BLaER1 (cell line): ENCODE data around the gene CCNY.

Experiments used
- H3K27ac ChIP-seq: shearing (Covaris generic); formaldehyde crosslinking; 2 replicates; pipeline ENCODE4 v1.8.1; 2022
- H3K27me3 ChIP-seq: shearing (Covaris generic); formaldehyde crosslinking; 2 replicates; pipeline ENCODE4 v1.8.1; 2022
- H3K36me3 ChIP-seq: shearing (Covaris generic); formaldehyde crosslinking; 2 replicates; pipeline ENCODE4 v1.8.1; 2022
- H3K4me1 ChIP-seq: shearing (Covaris generic); formaldehyde crosslinking; 2 replicates; pipeline ENCODE4 v1.8.1; 2022
- H3K4me2 ChIP-seq: shearing (Covaris generic); formaldehyde crosslinking; 2 replicates; pipeline ENCODE4 v1.8.1; 2022
- H3K4me3 ChIP-seq: shearing (Covaris generic); formaldehyde crosslinking; 2 replicates; pipeline ENCODE4 v1.8.1; 2022
- H3K9ac ChIP-seq: shearing (Covaris generic); formaldehyde crosslinking; 2 replicates; pipeline ENCODE4 v1.8.1; 2022
- H3K9me3 ChIP-seq: shearing (Covaris generic); formaldehyde crosslinking; 2 replicates; pipeline ENCODE4 v1.8.1; 2022
- H4K20me1 ChIP-seq: shearing (Covaris generic); formaldehyde crosslinking; 2 replicates; pipeline ENCODE4 v1.8.1; 2022
- Cebpa-rat ChIP-seq: shearing (Covaris generic); IDR thresholded peaks from 2 replicates; pipeline ENCODE4 v1.8.1; 2022

The CCNY gene

GRCh38 chr10:35568483-35569015, 232.2 kb downstream of the CCNY start:
- Histone ChIP-seq H4K20me1 (no peaks in the 10 kb centered on the region), H3K4me2 (peak overlapping the region; percentile 55; the same call in 1 of the 2 replicates), H3K4me3 (no peak overlapping the region), H3K4me1 (peaks cover 38% of the 10 kb centered on the region), H3K9ac (no peak overlapping the region), H3K27me3 (no peaks in the 10 kb centered on the region), H3K9me3 (no peaks in the 10 kb centered on the region), H3K36me3 (peaks cover 80% of the 10 kb centered on the region), H3K27ac (no peak overlapping the region)
- TF ChIP-seq Cebpa-rat: no peak

- Histone ChIP-seq H3K9ac (no peak overlapping the region), H3K27me3 (no peaks in the 10 kb centered on the region), H3K36me3 (peaks cover 78% of the 10 kb centered on the region), H3K4me1 (peaks cover 31% of the 10 kb centered on the region), H3K27ac (no peak overlapping the region), H3K4me3 (no peak overlapping the region), H4K20me1 (no peaks in the 10 kb centered on the region), H3K4me2 (peak overlapping the region; percentile 55), H3K9me3 (no peaks in the 10 kb centered on the region)
- TF ChIP-seq Cebpa-rat: no peak
Measured at GRCh38 chr10:35569111-35569707, 232.9 kb downstream of the CCNY start.

- H3K36me3 ChIP-seq: peaks cover 77% of the 10 kb centered on the region
- no peaks in the 10 kb centered on the region for H3K27me3 ChIP-seq
- no peak overlapping the region for H3K4me3 ChIP-seq
- H3K9me3 ChIP-seq: no peaks in the 10 kb centered on the region
- H3K4me1 ChIP-seq: peaks cover 25% of the 10 kb centered on the region
- peak overlapping the region; percentile 55; the same call in 1 of the 2 replicates for H3K4me2 ChIP-seq
- no peaks in the 10 kb centered on the region for H4K20me1 ChIP-seq
- no peak overlapping the region for H3K27ac ChIP-seq
- H3K9ac ChIP-seq: no peak overlapping the region
- TF ChIP-seq Cebpa-rat: no peak
Measured at GRCh38 chr10:35569836-35570235, 233.5 kb downstream of the CCNY start.

- Histone ChIP-seq H3K4me2 (no peak overlapping the region), H3K4me1 (peaks cover 19% of the 10 kb centered on the region), H3K27me3 (no peaks in the 10 kb centered on the region), H3K9ac (no peak overlapping the region), H3K36me3 (peaks cover 78% of the 10 kb centered on the region), H3K4me3 (no peak overlapping the region), H3K27ac (no peak overlapping the region), H3K9me3 (no peaks in the 10 kb centered on the region), H4K20me1 (no peaks in the 10 kb centered on the region)
- no peak for TF ChIP-seq Cebpa-rat
Measured at GRCh38 chr10:35570397-35570796, 234.1 kb downstream of the CCNY start.

GRCh38 chr10:35572583-35572982, 236.3 kb downstream of the CCNY start:
- Histone ChIP-seq H3K4me3 (no peak overlapping the region), H3K9me3 (no peaks in the 10 kb centered on the region), H4K20me1 (no peaks in the 10 kb centered on the region), H3K27me3 (no peaks in the 10 kb centered on the region), H3K9ac (no peak overlapping the region), H3K4me2 (no peak overlapping the region), H3K36me3 (peaks cover 56% of the 10 kb centered on the region), H3K27ac (no peak overlapping the region), H3K4me1 (peaks cover 19% of the 10 kb centered on the region)
- TF ChIP-seq Cebpa-rat: no peak; the same call in 1 of the 2 replicates

- H3K4me2 ChIP-seq: no peak overlapping the region
- H3K36me3 ChIP-seq: peaks cover 44% of the 10 kb centered on the region
- no peaks in the 10 kb centered on the region for H3K9me3 ChIP-seq
- H3K27me3 ChIP-seq: no peaks in the 10 kb centered on the region
- no peak for TF ChIP-seq Cebpa-rat
- H3K4me1 ChIP-seq: peaks cover 11% of the 10 kb centered on the region
- no peaks in the 10 kb centered on the region for H4K20me1 ChIP-seq
- H3K4me3 ChIP-seq: no peak overlapping the region
- no peak overlapping the region for H3K27ac ChIP-seq
- H3K9ac ChIP-seq: no peak overlapping the region
Measured at GRCh38 chr10:35573796-35574195, 237.5 kb downstream of the CCNY start.

- H3K27me3 ChIP-seq: no peaks in the 10 kb centered on the region
- H3K4me1 ChIP-seq: no peaks in the 10 kb centered on the region
- no peak overlapping the region for H3K9ac ChIP-seq
- no peak overlapping the region for H3K4me2 ChIP-seq
- no peaks in the 10 kb centered on the region for H3K9me3 ChIP-seq
- H3K27ac ChIP-seq: no peak overlapping the region
- H3K4me3 ChIP-seq: no peak overlapping the region
- no peaks in the 10 kb centered on the region for H4K20me1 ChIP-seq
- peaks cover 33% of the 10 kb centered on the region for H3K36me3 ChIP-seq
- no peak for TF ChIP-seq Cebpa-rat
Measured at GRCh38 chr10:35574924-35575352, 238.6 kb downstream of the CCNY start.

- Histone ChIP-seq H3K27me3 (no peaks in the 10 kb centered on the region), H4K20me1 (no peaks in the 10 kb centered on the region), H3K4me1 (no peaks in the 10 kb centered on the region), H3K9me3 (no peaks in the 10 kb centered on the region), H3K4me3 (no peak overlapping the region), H3K4me2 (no peak overlapping the region), H3K36me3 (peaks cover 30% of the 10 kb centered on the region), H3K27ac (no peak overlapping the region), H3K9ac (no peak overlapping the region)
- no peak for TF ChIP-seq Cebpa-rat
Measured at GRCh38 chr10:35575640-35576039, 239.3 kb downstream of the CCNY start.

- no peak overlapping the region for H3K4me2 ChIP-seq
- H3K36me3 ChIP-seq: peaks cover 29% of the 10 kb centered on the region
- no peaks in the 10 kb centered on the region for H3K27me3 ChIP-seq
- no peak for TF ChIP-seq Cebpa-rat
- H3K9me3 ChIP-seq: no peaks in the 10 kb centered on the region
- no peak overlapping the region for H3K4me3 ChIP-seq
- H4K20me1 ChIP-seq: no peaks in the 10 kb centered on the region
- H3K9ac ChIP-seq: no peak overlapping the region
- H3K4me1 ChIP-seq: no peaks in the 10 kb centered on the region
- no peak overlapping the region for H3K27ac ChIP-seq
Measured at GRCh38 chr10:35576730-35577129, 240.4 kb downstream of the CCNY start.

GRCh38 chr10:35577926-35578617, 241.8 kb downstream of the CCNY start:
- Histone ChIP-seq H3K9me3 (no peaks in the 10 kb centered on the region), H3K27ac (no peak overlapping the region), H3K27me3 (no peaks in the 10 kb centered on the region), H4K20me1 (no peaks in the 10 kb centered on the region), H3K4me3 (no peak overlapping the region), H3K4me2 (no peak overlapping the region), H3K36me3 (peaks cover 18% of the 10 kb centered on the region), H3K9ac (no peak overlapping the region), H3K4me1 (no peaks in the 10 kb centered on the region)
- no peak for TF ChIP-seq Cebpa-rat
